Neuronal stem cell (in vitro differentiated cells): Measurements from ENCODE around the gene KCNH2.

Experiments
- DNase-seq: peaks from one replicate; pipeline ENCODE4 v3.0.0-alpha.2; 2013; ENCODE audit warnings: low spot score
- H2AFZ ChIP-seq: one replicate; pipeline ENCODE4 v1.6.1; 2013; ENCODE audit warnings: mild to moderate bottlenecking, low read length, inconsistent platforms
- H2AK5ac ChIP-seq: 2 replicates; pipeline ENCODE4 v1.6.1; 2013; ENCODE audit warnings: low read depth, mild to moderate bottlenecking, inconsistent platforms, low read length, moderate library complexity, mixed read lengths
- H2BK120ac ChIP-seq: 2 replicates; pipeline ENCODE4 v1.6.1; 2013; ENCODE audit warnings: low read depth, mild to moderate bottlenecking, inconsistent platforms, low read length, moderate library complexity, mixed read lengths
- H2BK12ac ChIP-seq: one replicate; pipeline ENCODE4 v1.6.1; 2013; ENCODE audit warnings: low read length, inconsistent platforms
- H2BK15ac ChIP-seq: 2 replicates; pipeline ENCODE4 v1.6.1; 2013; ENCODE audit warnings: mild to moderate bottlenecking, low read length, inconsistent platforms, mixed read lengths
- H2BK5ac ChIP-seq: one replicate; pipeline ENCODE4 v1.6.1; 2013; ENCODE audit warnings: inconsistent platforms, mild to moderate bottlenecking, low read length, moderate library complexity
- H3K14ac ChIP-seq: one replicate; pipeline ENCODE4 v1.6.1; 2013; ENCODE audit warnings: low read length, inconsistent platforms
- H3K18ac ChIP-seq: 2 replicates; pipeline ENCODE4 v1.6.1; 2013; ENCODE audit warnings: low read length, inconsistent platforms
- H3K23ac ChIP-seq: 2 replicates; pipeline ENCODE4 v1.6.1; 2013; ENCODE audit warnings: low read depth, mild to moderate bottlenecking, mixed read lengths, low read length, inconsistent platforms; ENCODE audit not compliant: poor library complexity
- H3K27ac ChIP-seq: replicated peaks from 3 replicates; pipeline ENCODE4 v1.5.1; 2013; ENCODE audit warnings: low read length, inconsistent platforms
- H3K27me3 ChIP-seq, 3 experiments: 2 replicates each; pipeline ENCODE4 v1.6.1; 2013; ENCODE audit warnings: low read length in 3 of 3, mild to moderate bottlenecking in 2 of 3, inconsistent platforms in 1 of 3, low read depth in 1 of 3, mixed read lengths in 1 of 3, moderate library complexity in 1 of 3; ENCODE audit not compliant: control insufficient read depth in 3 of 3, insufficient read depth in 3 of 3
- H3K36me3 ChIP-seq, 2 donors: replicated peaks in 1 of 2; 2 replicates each; pipeline ENCODE4 v1.6.1; 2013; ENCODE audit warnings: low read length in 2 of 2; ENCODE audit not compliant: control insufficient read depth in 2 of 2, insufficient read depth in 2 of 2
- H3K4ac ChIP-seq: 2 replicates; pipeline ENCODE4 v1.6.1; 2013; ENCODE audit warnings: inconsistent platforms, mild to moderate bottlenecking, low read length, moderate library complexity
- H3K4me1 ChIP-seq, 2 donors: 1 replicate in 1 of 2; 2 replicates in 1 of 2; pipeline ENCODE4 v1.6.1; 2013; ENCODE audit warnings: low read length in 2 of 2, low read depth in 1 of 2; ENCODE audit not compliant: control insufficient read depth in 2 of 2, insufficient read depth in 1 of 2
- H3K4me2 ChIP-seq: one replicate; pipeline ENCODE4 v1.6.1; 2013; ENCODE audit warnings: mild to moderate bottlenecking, low read length, inconsistent platforms; ENCODE audit not compliant: insufficient read depth, poor library complexity, severe bottlenecking
- H3K4me3 ChIP-seq, 2 donors: 2 replicates each; pipeline ENCODE4 v1.5.1; 2013; ENCODE audit warnings: low read length in 2 of 2, mild to moderate bottlenecking in 2 of 2, inconsistent platforms in 1 of 2, moderate library complexity in 1 of 2
- H3K79me1 ChIP-seq: one replicate; pipeline ENCODE4 v1.6.1; 2013; ENCODE audit warnings: low read depth, mild to moderate bottlenecking, inconsistent platforms, low read length, moderate library complexity
- H3K9ac ChIP-seq: one replicate; pipeline ENCODE4 v1.6.1; 2013; ENCODE audit warnings: mild to moderate bottlenecking, low read depth, low read length, inconsistent platforms; ENCODE audit not compliant: poor library complexity
- H3K9me3 ChIP-seq, 2 donors: replicated peaks in 1 of 2; 2 replicates each; pipeline versions ENCODE3 to v1.6.1; 2013; ENCODE audit warnings: low read length in 2 of 2, mild to moderate bottlenecking in 2 of 2, inconsistent platforms in 1 of 2, low read depth in 1 of 2, mixed read lengths in 1 of 2, moderate library complexity in 1 of 2; ENCODE audit not compliant: control insufficient read depth in 2 of 2, insufficient read depth in 1 of 2
- H4K8ac ChIP-seq: one replicate; pipeline ENCODE4 v1.6.1; 2013; ENCODE audit warnings: low read depth, mild to moderate bottlenecking, inconsistent platforms, low read length, moderate library complexity
- H4K91ac ChIP-seq: one replicate; pipeline ENCODE4 v1.6.1; 2013; ENCODE audit warnings: low read length, low read depth, mild to moderate bottlenecking, inconsistent platforms; ENCODE audit not compliant: poor library complexity
- WGBS, 2 donors: extraction: QIAGEN DNeasy Blood & Tissue Kit; methylation state at CpG; one replicate each; pipeline ENCODE4 v1.1.7; 2013; ENCODE audit warnings: missing lambda C conversion rate in 2 of 2, mixed read lengths in 1 of 2; ENCODE audit not compliant: insufficient read length in 2 of 2, insufficient replicate concordance in 1 of 2; ENCODE audit errors: extremely low coverage in 2 of 2; 5-methylcytosine and 5-hydroxymethylcytosine counted together

The KCNH2 gene

GRCh38 chr7:150990416-150991186, 12.5 kb upstream of the KCNH2 start, which contains the start of gene NOS3:
NOS3 (plus strand) TSS chr7:150991017; CDS start chr7:150993804, 2,787 bp downstream.
- no peak within 1 kb of the TSS for H3K23ac ChIP-seq
- DNase-seq, result no peak
- H3K27me3 ChIP-seq, result no peaks in the 10 kb centered on the region

GRCh38 chr7:150989456-150989855, 11.3 kb upstream of the KCNH2 start:
- Histone ChIP-seq H3K27me3 (no peaks in the 10 kb centered on the region), H2BK120ac (no peak overlapping the region), H3K79me1 (no peaks in the 10 kb centered on the region), H4K8ac (no peak overlapping the region), H3K4ac (no peak overlapping the region), H2AFZ (peak overlapping the region; percentile 89), H3K9me3 (peaks cover 5 to 18% of the 10 kb centered on the region in 2 donors), H3K9ac (no peak overlapping the region), H4K91ac (no peak overlapping the region), H2AK5ac (no peak overlapping the region), H3K4me3 (no peak overlapping the region), H3K27ac (no peak overlapping the region), H2BK15ac (no peak overlapping the region), H3K4me2 (no peak overlapping the region), H3K4me1 (peaks cover 17 to 18% of the 10 kb centered on the region in 2 donors), H3K18ac (no peak overlapping the region), H2BK5ac (no peak overlapping the region), H3K14ac (no peak overlapping the region), H3K23ac (no peak overlapping the region), H3K36me3 (no peaks in the 10 kb centered on the region), H2BK12ac (no peak overlapping the region)
- WGBS, 2 donors, result no CpG with 5 or more reads among the region's 7 CpGs
- no peak for DNase-seq

More at GRCh38 chr7:150990416-150991186, 12.5 kb upstream of the KCNH2 start, which contains the start of gene NOS3:
- Histone ChIP-seq H3K4me2 (no peak within 1 kb of the TSS), H3K18ac (no peak within 1 kb of the TSS), H3K9ac (no peak within 1 kb of the TSS), H3K14ac (no peak within 1 kb of the TSS), H3K4me1 (peaks cover 17 to 24% of the 10 kb centered on the region in 2 donors), H3K4ac (no peak within 1 kb of the TSS), H3K27ac (no peak within 1 kb of the TSS), H4K91ac (no peak within 1 kb of the TSS), H2BK12ac (no peak within 1 kb of the TSS), H3K79me1 (no peaks in the 10 kb centered on the region), H3K4me3 (peak within 1 kb of the TSS in 1 of 2 donors; percentile 36), H3K9me3 (peaks cover 5 to 18% of the 10 kb centered on the region in 2 donors), H2BK120ac (no peak within 1 kb of the TSS), H2BK5ac (no peak within 1 kb of the TSS), H4K8ac (no peak within 1 kb of the TSS), H3K36me3 (no peaks in the 10 kb centered on the region), H2AFZ (no peak within 1 kb of the TSS), H2BK15ac (no peak within 1 kb of the TSS), H2AK5ac (no peak within 1 kb of the TSS)
- no CpG with 5 or more reads among the region's 12 CpGs for WGBS, 2 donors

GRCh38 chr7:150988230-150989226, 10.4 kb upstream of the KCNH2 start:
- H3K36me3 ChIP-seq, result no peaks in the 10 kb centered on the region
- no peak overlapping the region for H4K91ac ChIP-seq
- H3K27me3 ChIP-seq, result no peaks in the 10 kb centered on the region
- H3K27ac ChIP-seq, result no peak overlapping the region
- H2AK5ac ChIP-seq, result peak overlapping the region; percentile 13
- no peak overlapping the region for H2BK120ac ChIP-seq
- no peaks in the 10 kb centered on the region for H3K79me1 ChIP-seq
- WGBS, 2 donors, result no CpG with 5 or more reads among the region's 31 CpGs
- H4K8ac ChIP-seq, result no peak overlapping the region
- H2BK5ac ChIP-seq, result peak overlapping the region; percentile 72
- peak overlapping the region in 1 of 2 donors; percentile 42 for H3K4me3 ChIP-seq
- H3K23ac ChIP-seq, result peak overlapping the region; percentile 26
- DNase-seq, result peak; percentile 84
- peak overlapping the region; percentile 69 for H2BK15ac ChIP-seq
- H2BK12ac ChIP-seq, result no peak overlapping the region
- peaks cover 11 to 13% of the 10 kb centered on the region in 2 donors for H3K4me1 ChIP-seq
- H2AFZ ChIP-seq, result peak overlapping the region; percentile 89
- peak overlapping the region; percentile 72 for H3K18ac ChIP-seq
- H3K9me3 ChIP-seq, result peaks cover 5 to 18% of the 10 kb centered on the region in 2 donors
- peak overlapping the region; percentile 45 for H3K9ac ChIP-seq
- no peak overlapping the region for H3K4ac ChIP-seq
- peak overlapping the region; percentile 41 for H3K4me2 ChIP-seq
- H3K14ac ChIP-seq, result peak overlapping the region; percentile 26
